GM12874 (cell line): ENCODE measurements around the gene ZNF609.

Experiments
- CTCF ChIP-seq: IDR thresholded peaks from 2 replicates; pipeline ENCODE4 v1.5.1; 2011; ENCODE audit warnings: low read depth, mild to moderate bottlenecking, control low read depth, low read length, moderate library complexity; ENCODE audit not compliant: insufficient read depth

The ZNF609 gene

GRCh38 chr15:64656508-64656907 is 196.1 kb downstream of the ZNF609 start:
- TF ChIP-seq CTCF, result no peak

- no peak for TF ChIP-seq CTCF
Observed at GRCh38 chr15:64665179-64665578, 204.8 kb downstream of the ZNF609 start.

GRCh38 chr15:64667736-64668161 is 207.4 kb downstream of the ZNF609 start:
- TF ChIP-seq CTCF, result no peak

- no peak for TF ChIP-seq CTCF
Observed at GRCh38 chr15:64673866-64674265, 213.5 kb downstream of the ZNF609 start.

- no peak for TF ChIP-seq CTCF
Observed at GRCh38 chr15:64678126-64678819, 217.9 kb downstream of the ZNF609 start.

GRCh38 chr15:64680097-64680496 is 219.7 kb downstream of the ZNF609 start:
- no peak for TF ChIP-seq CTCF

- peak; percentile 33; the same call in 1 of the 2 replicates for TF ChIP-seq CTCF
Observed at GRCh38 chr15:64681424-64682024, 221.1 kb downstream of the ZNF609 start.
